ENCODE results near the gene KLK5.

Gene KLK5

GRCh38 chr19:50968716-50969412 lies 16.0 kb upstream of the KLK5 start:
- no peak for DNase-seq

- no peak for DNase-seq
These were observed 15.3 kb upstream of the KLK5 start for GRCh38 chr19:50967929-50968715.

GRCh38 chr19:50964266-50964665 lies 11.4 kb upstream of the KLK5 start:
- DNase-seq: no peak

- no peak for DNase-seq
These were observed 10.5 kb upstream of the KLK5 start for GRCh38 chr19:50963381-50963780.

GRCh38 chr19:50962245-50962644 lies 9.4 kb upstream of the KLK5 start:
- no peak for DNase-seq

- no peak for DNase-seq
These were observed 7.1 kb upstream of the KLK5 start for GRCh38 chr19:50959731-50960500.

GRCh38 chr19:50957587-50957986 lies 4.7 kb upstream of the KLK5 start:
- DNase-seq: no peak

- DNase-seq: no peak
These were observed 3.0 kb downstream of the KLK5 start for GRCh38 chr19:50949861-50950260.

- no peak for DNase-seq
These were observed 5.7 kb downstream of the KLK5 start for GRCh38 chr19:50947123-50947522.

GRCh38 chr19:50944795-50945194 lies 8.0 kb downstream of the KLK5 start:
- DNase-seq: no peak

GRCh38 chr19:50943074-50943828 lies 9.6 kb downstream of the KLK5 start:
- no peak for DNase-seq

GRCh38 chr19:50939596-50939995 lies 13.2 kb downstream of the KLK5 start:
- no peak for DNase-seq

GRCh38 chr19:50933640-50934039 lies 19.2 kb downstream of the KLK5 start:
- DNase-seq: no peak

GRCh38 chr19:50932690-50933083 lies 20.2 kb downstream of the KLK5 start:
- DNase-seq: no peak

GRCh38 chr19:50932018-50932689 lies 20.7 kb downstream of the KLK5 start:
- DNase-seq: no peak

GRCh38 chr19:50931023-50931422 lies 21.8 kb downstream of the KLK5 start:
- DNase-seq: no peak

- DNase-seq: peak; percentile 36 to 53
These were observed 24.0 kb downstream of the KLK5 start for GRCh38 chr19:50928831-50929230.

GRCh38 chr19:50926144-50926543 lies 26.7 kb downstream of the KLK5 start:
- DNase-seq: no peak

- DNase-seq: no peak
These were observed 27.1 kb downstream of the KLK5 start for GRCh38 chr19:50925734-50926133.

- no peak for DNase-seq
These were observed 28.3 kb downstream of the KLK5 start for GRCh38 chr19:50924586-50924985.

- DNase-seq: peak; percentile 77 to 90
These were observed 30.5 kb downstream of the KLK5 start for GRCh38 chr19:50922317-50922853.
